ENCODE data around the gene PRR15L. TPM values are rescaled to one million over a fixed set of nuclear protein-coding genes. Genes with fewer than 3 reads are reported as not detected.

The PRR15L gene
- total and polyA plus RNA-seq, 2 of the 8 experiments (the other 6 are each of a cell fraction or from before 2014, with no cell fraction given): 0.26 to 1.1 TPM

DNA sequence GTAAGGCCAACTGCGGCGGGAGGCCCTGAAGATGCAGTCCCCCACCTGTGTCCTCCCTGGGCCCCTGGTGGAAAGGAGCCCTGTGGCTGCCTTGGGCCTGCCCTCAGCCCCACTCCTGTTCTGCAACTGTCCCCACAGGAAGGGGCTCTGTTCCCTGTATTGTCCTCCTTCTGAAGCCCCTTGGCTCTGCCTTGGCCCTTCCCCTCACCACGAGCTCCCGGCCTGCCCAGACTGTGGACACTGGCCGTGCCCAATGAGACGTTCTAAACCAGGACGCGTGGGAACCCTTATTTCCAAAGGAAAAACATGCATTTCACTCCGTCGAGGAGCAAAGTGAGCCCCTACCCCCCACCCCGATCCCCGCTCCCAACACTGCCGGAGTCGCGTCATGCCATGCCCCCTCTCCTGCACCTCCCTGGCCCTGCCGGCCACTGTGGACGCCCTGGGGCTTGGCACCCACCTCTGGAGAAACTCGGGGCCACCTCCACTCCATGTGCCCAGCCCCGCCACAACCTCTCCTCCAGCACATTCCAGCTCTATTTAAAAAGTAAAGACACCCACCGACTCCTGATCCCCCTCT, 29.8 kb downstream of the PRR15L start:
- no peak for FAIRE-seq
- Histone ChIP-seq H2BK15ac (ENCODE audit: low read length) (no peak overlapping the region), H3K79me2 (ENCODE audit: control insufficient read depth in 1 of 2, insufficient read depth in 2 of 2, low read length in 2 of 2) (no peaks in the 10 kb centered on the region), H3K4me3 (ENCODE audit: extremely low read depth in 1 of 4, insufficient read depth in 2 of 4, low read depth in 3 of 4, low read length in 4 of 4) (no peak overlapping the region), H3K23me2 (ENCODE audit: low read depth, low read length) (no peaks in the 10 kb centered on the region), H3K27me3 (replicated peaks in 1 of 4; ENCODE audit: control insufficient read depth in 3 of 4, extremely low read depth in 1 of 4, insufficient read depth in 3 of 4, low read length in 3 of 4) (no peaks in the 10 kb centered on the region), H2BK120ac (replicated peaks; ENCODE audit: low read depth, low read length) (no peak overlapping the region), H3K79me1 (ENCODE audit: low read depth, low read length) (no peaks in the 10 kb centered on the region), H3K9ac (replicated peaks in 1 of 4; ENCODE audit: extremely low read depth in 1 of 4, low read depth in 3 of 4, low read length in 3 of 4) (no peak overlapping the region), H3K4me2 (ENCODE audit: insufficient read depth in 1 of 2, low read depth in 2 of 2, low read length in 2 of 2) (no peak overlapping the region), H3K14ac (ENCODE audit: insufficient read length) (no peak overlapping the region), H2BK5ac (ENCODE audit: low read depth, low read length) (no peak overlapping the region), H3K56ac (replicated peaks; ENCODE audit: insufficient read length, low read depth, low read length) (no peak overlapping the region), H3K9me3 (ENCODE audit: insufficient read depth in 2 of 2, low read depth in 1 of 2, low read length in 1 of 2) (no peaks in the 10 kb centered on the region), H3K4me1 (replicated peaks in 1 of 4; ENCODE audit: control insufficient read depth in 3 of 4, insufficient read depth in 4 of 4, low read length in 3 of 4) (no peaks in the 10 kb centered on the region), H4K91ac (replicated peaks; ENCODE audit: insufficient read length, low read length) (no peak overlapping the region), H3K36me3 (ENCODE audit: control insufficient read depth in 2 of 4, insufficient read depth in 4 of 4, low read length in 3 of 4) (peaks cover 3 to 22% (median 8%) of the 10 kb centered on the region in 4 experiments; a peak in 6 of 8 replicates), H3K18ac (ENCODE audit: extremely low read depth, low read length) (no peak overlapping the region), H2AK5ac (ENCODE audit: low read depth, low read length) (no peak overlapping the region), H2BK12ac (ENCODE audit: low read depth, low read length) (no peak overlapping the region), H3K27ac (ENCODE audit: low read depth, low read length) (no peak overlapping the region), H3K23ac (ENCODE audit: insufficient read length) (no peak overlapping the region), H4K5ac (ENCODE audit: insufficient read length, low read depth, low read length) (no peak overlapping the region), H3K4ac (replicated peaks; ENCODE audit: insufficient read length, low read depth, low read length) (no peak overlapping the region), H4K20me1 (replicated peaks in 1 of 2; ENCODE audit: control insufficient read depth in 1 of 2, insufficient read depth in 2 of 2, low read length in 2 of 2) (peaks cover 0 to 4% of the 10 kb centered on the region in 2 experiments), H4K8ac (ENCODE audit: extremely low read depth, insufficient read depth, low read length) (no peak overlapping the region), H2AFZ (ENCODE audit: low read length) (no peak overlapping the region), H2BK20ac (ENCODE audit: low read length) (no peak overlapping the region)
- ChIA-PET CTCF (ENCODE audit: partially characterized antibody) (interaction anchor here (1.0 to 13.8 kb wide), 3 partner anchors 18 to 84 kb away, joined by 3 to 154 read pairs (median 4); partner anchors contain the start of gene PNPO), POLR2A (ENCODE audit: partially characterized antibody) (no interaction called here)
- WGBS, 2 experiments (ENCODE audit: extremely low coverage in 1 of 2, insufficient coverage in 1 of 2, insufficient read length in 1 of 2, insufficient replicate concordance in 2 of 2, low coverage in 1 of 2, low lambda C conversion rate in 2 of 2, missing lambda C conversion rate in 1 of 2): 96% methylated on average over 16 of the region's 20 CpGs; no CpG with 5 or more reads in 1 of the 2 experiments
- no peak for DNase-seq (ENCODE audit: low read depth in 1 of 2, low spot score in 2 of 2)
- TF ChIP-seq RBBP5 (IDR thresholded peaks at IDR 0.05; ENCODE audit: borderline replicate concordance, low read depth, low read length): no peak
- TF ChIP-seq SIN3A (conservative IDR thresholded peaks at IDR 0.05 in 1 of 2, IDR thresholded peaks at IDR 0.05 in 1 of 2; ENCODE audit: low read depth in 1 of 2, low read length in 2 of 2): no peak
- no peak for TF ChIP-seq NRF1 (IDR thresholded peaks at IDR 0.05; ENCODE audit: low read depth, low read length)
- TF ChIP-seq TEAD4 (IDR thresholded peaks at IDR 0.05; ENCODE audit: low read depth, low read length): no peak
- TF ChIP-seq JUND (IDR thresholded peaks at IDR 0.05; ENCODE audit: low read length): no peak
- no peak for TF ChIP-seq CHD1 (IDR thresholded peaks at IDR 0.05; ENCODE audit: low read depth, low read length)
- TF ChIP-seq POLR2AphosphoS5 (IDR thresholded peaks at IDR 0.05; ENCODE audit: low read depth, low read length): no peak
- TF ChIP-seq, protein P1, sequence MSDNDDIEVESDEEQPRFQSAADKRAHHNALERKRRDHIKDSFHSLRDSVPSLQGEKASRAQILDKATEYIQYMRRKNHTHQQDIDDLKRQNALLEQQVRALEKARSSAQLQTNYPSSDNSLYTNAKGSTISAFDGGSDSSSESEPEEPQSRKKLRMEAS (IDR thresholded peaks at IDR 0.05): no peak
- TF ChIP-seq, protein P2, sequence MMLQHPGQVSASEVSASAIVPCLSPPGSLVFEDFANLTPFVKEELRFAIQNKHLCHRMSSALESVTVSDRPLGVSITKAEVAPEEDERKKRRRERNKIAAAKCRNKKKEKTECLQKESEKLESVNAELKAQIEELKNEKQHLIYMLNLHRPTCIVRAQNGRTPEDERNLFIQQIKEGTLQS (IDR thresholded peaks at IDR 0.05; ENCODE audit: insufficient read depth, low read depth, low read length): no peak

All from H1 (cell line).